ENCODE measurements around the gene MT1HL1. TPM values are rescaled to one million over a fixed set of nuclear protein-coding genes. Genes with fewer than 3 reads are reported as not detected.

The MT1HL1 gene
- total RNA-seq, 1 experiment from 2014 or later = not detected

DNA sequence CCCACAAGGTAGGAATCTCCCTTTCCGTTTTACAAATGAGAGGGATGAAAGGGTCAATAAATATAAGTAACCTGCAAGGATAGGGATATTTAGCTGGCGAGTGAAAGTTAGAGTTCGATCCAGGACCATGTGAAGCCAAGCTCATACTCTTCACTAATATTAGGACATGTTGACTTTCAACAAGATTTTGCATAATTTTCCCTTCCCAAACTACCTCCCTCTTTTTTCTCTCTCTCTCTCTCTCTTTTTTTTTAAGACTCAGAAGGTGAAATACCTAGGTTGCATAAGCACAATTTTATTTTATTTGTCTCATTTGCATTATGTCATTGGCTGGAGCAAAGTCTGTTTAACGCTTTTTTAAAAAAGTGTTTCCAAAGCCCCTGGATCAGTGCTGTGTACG lies 8.1 kb upstream of the MT1HL1 start:
- Histone ChIP-seq H3K9ac (ENCODE audit: low read length) (no peak overlapping the region), H3K27me3 (ENCODE audit: low read length) (no peaks in the 10 kb centered on the region), H4K20me1 (ENCODE audit: insufficient read depth, low read depth, low read length) (no peaks in the 10 kb centered on the region), H2AFZ (ENCODE audit: low read length) (no peak overlapping the region), H3K36me3 (ENCODE audit: insufficient read depth, low read length) (no peaks in the 10 kb centered on the region), H3K79me2 (ENCODE audit: low read length) (no peaks in the 10 kb centered on the region), H3K4me2 (ENCODE audit: low read depth, low read length, poor library complexity, severe bottlenecking) (no peak overlapping the region), H3K4me1 (ENCODE audit: low read length) (no peaks in the 10 kb centered on the region), H3K9me3 (ENCODE audit: low read length) (no peaks in the 10 kb centered on the region), H3K9me2 (replicated peaks; ENCODE audit: insufficient read depth, low read length) (no peaks in the 10 kb centered on the region), H3K4me3 (ENCODE audit: low read length) (no peak overlapping the region), H3K27ac (ENCODE audit: low read length) (no peak overlapping the region)
- no peak for DNase-seq

DNA sequence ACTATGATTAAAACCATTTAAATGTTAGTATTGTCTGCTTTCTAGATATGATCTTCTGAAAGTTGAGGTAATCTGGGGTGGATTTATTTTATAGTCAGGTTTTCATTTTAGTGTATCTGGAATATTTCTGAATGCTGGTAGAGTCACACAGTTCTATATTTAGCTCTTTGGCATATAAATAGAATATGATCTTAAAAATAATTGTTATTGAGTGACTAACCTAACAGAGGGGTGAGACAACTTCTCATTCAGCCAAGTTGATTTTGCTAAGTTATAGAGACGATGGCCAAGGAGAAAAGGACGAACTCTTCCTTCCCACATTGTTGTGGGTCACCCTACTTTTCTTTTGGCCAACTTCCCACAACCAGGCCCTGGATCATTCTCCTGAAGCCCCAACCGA lies 7.2 kb upstream of the MT1HL1 start:
- H3K9me2 ChIP-seq (replicated peaks; ENCODE audit: insufficient read depth, low read length) = no peaks in the 10 kb centered on the region
- no peaks in the 10 kb centered on the region for H3K79me2 ChIP-seq (ENCODE audit: low read length)
- H3K9ac ChIP-seq (ENCODE audit: low read length) = no peak overlapping the region

DNA sequence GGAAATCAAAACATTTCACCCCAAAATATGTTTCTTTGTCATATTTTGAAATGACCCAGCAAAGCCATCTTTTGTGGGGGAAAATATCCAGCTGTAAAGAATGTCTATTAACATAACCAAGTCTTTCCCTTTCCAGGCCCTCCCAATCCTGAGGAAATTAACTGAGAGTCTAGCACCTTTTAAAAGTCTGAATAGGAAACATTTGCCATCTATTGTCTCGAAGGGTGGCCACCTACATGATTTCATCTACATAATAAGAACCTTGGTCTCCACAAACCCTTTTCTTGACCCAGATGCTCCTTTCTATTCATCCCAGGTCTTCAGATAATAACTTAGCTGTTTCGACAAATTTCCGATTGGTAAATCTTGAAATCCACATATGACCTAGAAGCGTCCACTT lies 5.4 kb upstream of the MT1HL1 start:
- DNase-seq = no peak

More for the DNA sequence above, 7.2 kb upstream of the MT1HL1 start:
- Histone ChIP-seq H3K36me3 (ENCODE audit: insufficient read depth, low read length) (no peaks in the 10 kb centered on the region), H3K4me3 (ENCODE audit: low read length) (no peak overlapping the region), H2AFZ (ENCODE audit: low read length) (no peak overlapping the region), H3K4me2 (ENCODE audit: low read depth, low read length, poor library complexity, severe bottlenecking) (no peak overlapping the region), H4K20me1 (ENCODE audit: insufficient read depth, low read depth, low read length) (no peaks in the 10 kb centered on the region), H3K27me3 (ENCODE audit: low read length) (no peaks in the 10 kb centered on the region), H3K27ac (ENCODE audit: low read length) (no peak overlapping the region), H3K9me3 (ENCODE audit: low read length) (no peaks in the 10 kb centered on the region), H3K4me1 (ENCODE audit: low read length) (no peaks in the 10 kb centered on the region)
- DNase-seq = no peak

DNA sequence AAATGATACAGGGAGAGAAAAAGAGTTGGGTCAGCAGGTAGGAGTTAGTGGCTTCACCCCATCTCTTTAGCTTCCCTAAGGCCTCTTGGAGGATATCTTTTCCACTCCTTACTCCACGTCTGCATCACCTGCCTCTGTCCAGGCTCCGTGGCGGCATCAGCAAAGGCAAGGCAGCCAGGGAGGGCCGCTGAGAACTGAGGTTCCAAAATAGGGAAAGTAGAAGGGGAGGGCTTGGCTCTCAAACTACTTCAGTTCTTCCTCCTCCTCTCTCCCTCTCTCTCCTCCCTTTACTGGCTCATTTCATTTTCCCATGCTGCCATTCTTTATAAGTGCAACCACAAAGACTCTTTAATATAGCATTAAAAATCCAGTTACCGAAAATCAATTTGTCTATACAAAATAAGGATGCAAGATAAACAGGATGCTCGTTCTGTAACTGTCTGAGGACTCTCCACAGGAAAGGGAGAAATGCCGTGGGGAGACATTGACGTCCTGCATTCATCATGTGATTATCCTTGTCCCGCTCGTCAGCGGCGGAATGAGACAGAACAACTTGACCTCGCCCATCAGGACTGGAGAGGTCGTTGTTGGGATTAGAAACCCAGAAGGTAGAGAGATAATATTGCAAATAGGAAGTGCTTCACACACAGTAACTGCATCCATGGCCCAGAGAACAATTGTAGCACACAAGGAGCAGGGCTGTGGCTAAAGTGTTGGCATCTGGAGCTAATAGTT lies 3.1 kb upstream of the MT1HL1 start:
- Histone ChIP-seq H3K9ac (ENCODE audit: low read length) (no peak overlapping the region), H3K9me3 (ENCODE audit: low read length) (no peaks in the 10 kb centered on the region), H2AFZ (ENCODE audit: low read length) (no peak overlapping the region), H3K9me2 (replicated peaks; ENCODE audit: insufficient read depth, low read length) (no peaks in the 10 kb centered on the region), H4K20me1 (ENCODE audit: insufficient read depth, low read depth, low read length) (no peaks in the 10 kb centered on the region), H3K79me2 (ENCODE audit: low read length) (no peaks in the 10 kb centered on the region), H3K27ac (ENCODE audit: low read length) (no peak overlapping the region), H3K4me3 (ENCODE audit: low read length) (no peak overlapping the region), H3K4me2 (ENCODE audit: low read depth, low read length, poor library complexity, severe bottlenecking) (no peak overlapping the region), H3K4me1 (ENCODE audit: low read length) (no peaks in the 10 kb centered on the region), H3K36me3 (ENCODE audit: insufficient read depth, low read length) (no peaks in the 10 kb centered on the region), H3K27me3 (ENCODE audit: low read length) (no peaks in the 10 kb centered on the region)
- no peak for DNase-seq

More for the DNA sequence above, 5.4 kb upstream of the MT1HL1 start:
- Histone ChIP-seq H3K79me2 (ENCODE audit: low read length) (no peaks in the 10 kb centered on the region), H3K9me3 (ENCODE audit: low read length) (no peaks in the 10 kb centered on the region), H3K27ac (ENCODE audit: low read length) (no peak overlapping the region), H3K4me1 (ENCODE audit: low read length) (no peaks in the 10 kb centered on the region), H3K9me2 (replicated peaks; ENCODE audit: insufficient read depth, low read length) (no peaks in the 10 kb centered on the region), H3K36me3 (ENCODE audit: insufficient read depth, low read length) (no peaks in the 10 kb centered on the region), H4K20me1 (ENCODE audit: insufficient read depth, low read depth, low read length) (no peaks in the 10 kb centered on the region), H3K9ac (ENCODE audit: low read length) (no peak overlapping the region), H3K27me3 (ENCODE audit: low read length) (no peaks in the 10 kb centered on the region), H2AFZ (ENCODE audit: low read length) (no peak overlapping the region), H3K4me3 (ENCODE audit: low read length) (no peak overlapping the region), H3K4me2 (ENCODE audit: low read depth, low read length, poor library complexity, severe bottlenecking) (no peak overlapping the region)

DNA sequence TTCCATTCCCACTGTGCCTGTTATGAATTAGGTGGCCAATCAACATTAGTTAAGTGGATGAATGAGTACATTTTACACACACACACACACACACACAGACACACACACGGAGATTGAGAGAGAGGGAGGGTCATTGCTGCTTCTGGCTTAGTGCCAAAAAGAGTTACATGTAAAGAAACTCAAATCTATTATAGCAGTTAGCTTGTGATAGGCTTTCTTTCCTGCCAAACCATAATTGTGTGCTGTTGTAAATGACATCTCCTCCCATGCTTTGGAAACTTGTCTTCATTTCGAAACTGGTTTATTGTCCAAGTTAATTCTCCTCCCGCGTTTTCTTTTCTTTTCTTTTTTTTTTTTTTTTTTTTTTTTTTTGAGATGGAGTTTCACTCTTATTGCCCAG lies 1.4 kb upstream of the MT1HL1 start:
- Histone ChIP-seq H3K4me2 (ENCODE audit: low read depth, low read length, poor library complexity, severe bottlenecking) (no peak overlapping the region), H3K4me3 (ENCODE audit: low read length) (no peak overlapping the region), H3K9me3 (ENCODE audit: low read length) (no peaks in the 10 kb centered on the region), H3K27ac (ENCODE audit: low read length) (no peak overlapping the region), H2AFZ (ENCODE audit: low read length) (no peak overlapping the region), H3K4me1 (ENCODE audit: low read length) (no peaks in the 10 kb centered on the region), H3K9ac (ENCODE audit: low read length) (no peak overlapping the region), H3K27me3 (ENCODE audit: low read length) (no peaks in the 10 kb centered on the region), H3K9me2 (replicated peaks; ENCODE audit: insufficient read depth, low read length) (no peaks in the 10 kb centered on the region), H3K36me3 (ENCODE audit: insufficient read depth, low read length) (no peaks in the 10 kb centered on the region), H4K20me1 (ENCODE audit: insufficient read depth, low read depth, low read length) (no peaks in the 10 kb centered on the region), H3K79me2 (ENCODE audit: low read length) (no peaks in the 10 kb centered on the region)
- DNase-seq = no peak

DNA sequence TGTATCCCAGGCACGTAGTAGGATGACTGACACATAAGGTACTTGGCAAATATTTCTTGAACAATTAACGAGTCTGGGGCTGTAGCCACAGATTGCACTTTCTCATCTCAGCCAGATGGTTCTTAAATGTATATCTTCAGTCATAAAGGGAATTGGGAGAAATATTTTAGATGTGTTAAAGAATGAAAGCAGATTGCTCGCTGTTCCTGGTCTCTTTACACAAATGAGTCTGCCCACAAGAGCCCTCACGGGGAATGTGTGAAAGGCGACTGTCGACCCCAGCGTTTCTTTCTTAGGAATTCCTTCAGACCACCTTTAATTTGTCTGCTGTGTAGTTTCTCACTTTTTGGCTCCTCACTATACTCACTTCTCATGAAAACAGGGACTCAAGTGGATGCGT lies 725 bp downstream of the MT1HL1 start:
- no peaks in the 10 kb centered on the region for H3K4me1 ChIP-seq (ENCODE audit: low read length)
- H3K27me3 ChIP-seq (ENCODE audit: low read length) = no peaks in the 10 kb centered on the region
- no peaks in the 10 kb centered on the region for H3K9me2 ChIP-seq (replicated peaks; ENCODE audit: insufficient read depth, low read length)
- no peak for DNase-seq
- H3K4me2 ChIP-seq (ENCODE audit: low read depth, low read length, poor library complexity, severe bottlenecking) = no peak overlapping the region
- H3K36me3 ChIP-seq (ENCODE audit: insufficient read depth, low read length) = no peaks in the 10 kb centered on the region
- no peak overlapping the region for H3K27ac ChIP-seq (ENCODE audit: low read length)
- H3K9me3 ChIP-seq (ENCODE audit: low read length) = no peaks in the 10 kb centered on the region
- no peak overlapping the region for H3K9ac ChIP-seq (ENCODE audit: low read length)
- no peak overlapping the region for H2AFZ ChIP-seq (ENCODE audit: low read length)
- H3K4me3 ChIP-seq (ENCODE audit: low read length) = no peak overlapping the region
- H4K20me1 ChIP-seq (ENCODE audit: insufficient read depth, low read depth, low read length) = no peaks in the 10 kb centered on the region
- no peaks in the 10 kb centered on the region for H3K79me2 ChIP-seq (ENCODE audit: low read length)

DNA sequence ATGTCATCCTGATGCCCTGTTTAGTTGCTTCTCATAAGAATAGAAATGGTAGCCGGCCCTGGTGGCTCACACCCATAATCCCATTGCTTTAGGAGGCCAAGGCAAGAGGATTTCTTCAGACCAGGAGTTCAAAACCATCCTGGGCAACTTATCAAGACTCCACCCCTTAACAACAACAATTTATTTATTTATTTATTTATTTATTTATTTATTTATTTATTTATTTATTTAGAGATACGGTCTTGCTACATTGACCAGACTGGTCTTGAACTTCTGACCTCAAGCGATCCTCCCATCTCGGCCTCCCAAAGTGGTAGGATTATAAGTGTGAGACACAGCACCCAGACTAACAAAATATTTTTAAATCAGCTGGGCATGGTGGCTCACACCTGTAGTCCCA lies 4.0 kb downstream of the MT1HL1 start:
- no peaks in the 10 kb centered on the region for H3K4me1 ChIP-seq (ENCODE audit: low read length)

DNA sequence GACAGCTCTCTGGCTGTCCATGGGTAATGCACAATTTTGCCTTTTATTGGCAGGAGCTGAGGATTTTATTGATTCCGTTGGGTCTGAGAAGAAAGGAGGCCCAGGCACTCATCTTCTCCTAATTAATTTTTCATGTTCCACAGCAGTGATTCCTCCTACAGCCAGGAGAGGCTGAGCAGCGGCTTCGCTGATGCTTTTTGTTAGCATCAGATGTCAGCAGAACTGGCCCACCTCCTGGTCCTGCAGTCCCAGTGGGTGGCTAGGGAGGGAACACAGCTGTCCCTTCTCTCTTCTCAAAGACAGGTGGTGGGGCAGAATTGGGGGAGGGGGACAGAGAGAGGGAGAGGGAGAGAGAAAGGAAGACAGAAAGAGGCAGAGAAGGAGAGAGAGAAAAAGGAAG lies 5.7 kb downstream of the MT1HL1 start:
- Histone ChIP-seq H3K4me3 (ENCODE audit: low read length) (no peak overlapping the region), H3K36me3 (ENCODE audit: insufficient read depth, low read length) (no peaks in the 10 kb centered on the region), H3K4me2 (ENCODE audit: low read depth, low read length, poor library complexity, severe bottlenecking) (no peak overlapping the region), H3K9me2 (replicated peaks; ENCODE audit: insufficient read depth, low read length) (no peaks in the 10 kb centered on the region), H3K9ac (ENCODE audit: low read length) (no peak overlapping the region), H2AFZ (ENCODE audit: low read length) (no peak overlapping the region), H3K27me3 (ENCODE audit: low read length) (no peaks in the 10 kb centered on the region), H4K20me1 (ENCODE audit: insufficient read depth, low read depth, low read length) (no peaks in the 10 kb centered on the region), H3K4me1 (ENCODE audit: low read length) (no peaks in the 10 kb centered on the region), H3K9me3 (ENCODE audit: low read length) (no peaks in the 10 kb centered on the region), H3K79me2 (ENCODE audit: low read length) (no peaks in the 10 kb centered on the region), H3K27ac (ENCODE audit: low read length) (no peak overlapping the region)
- no peak for DNase-seq

More for the DNA sequence above, 4.0 kb downstream of the MT1HL1 start:
- Histone ChIP-seq H3K36me3 (ENCODE audit: insufficient read depth, low read length) (no peaks in the 10 kb centered on the region), H3K79me2 (ENCODE audit: low read length) (no peaks in the 10 kb centered on the region), H3K4me2 (ENCODE audit: low read depth, low read length, poor library complexity, severe bottlenecking) (no peak overlapping the region), H3K9me3 (ENCODE audit: low read length) (no peaks in the 10 kb centered on the region), H3K27ac (ENCODE audit: low read length) (no peak overlapping the region), H3K9me2 (replicated peaks; ENCODE audit: insufficient read depth, low read length) (no peaks in the 10 kb centered on the region), H3K4me3 (ENCODE audit: low read length) (no peak overlapping the region), H3K27me3 (ENCODE audit: low read length) (no peaks in the 10 kb centered on the region), H2AFZ (ENCODE audit: low read length) (no peak overlapping the region), H3K9ac (ENCODE audit: low read length) (no peak overlapping the region), H4K20me1 (ENCODE audit: insufficient read depth, low read depth, low read length) (no peaks in the 10 kb centered on the region)
- DNase-seq = no peak
